Cortex of kidney (tissue), 1 donor: ENCODE data around the gene BCL2.

Experiments used
- DNase-seq: peaks from one replicate; lab custom pipeline; 2025; lab: John Stamatoyannopoulos, UW

Gene BCL2

GRCh38 chr18:63180971-63181376 lies 138.6 kb downstream of the BCL2 start:
- no peak for DNase-seq

GRCh38 chr18:63180321-63180720 lies 139.2 kb downstream of the BCL2 start:
- no peak for DNase-seq

- no peak for DNase-seq
Measured at GRCh38 chr18:63179422-63179821, 140.1 kb downstream of the BCL2 start.

- no peak for DNase-seq
Measured at GRCh38 chr18:63178971-63179370, 140.6 kb downstream of the BCL2 start.

- no peak for DNase-seq
Measured at GRCh38 chr18:63177919-63178821, 141.4 kb downstream of the BCL2 start.

GRCh38 chr18:63177259-63177658 lies 142.3 kb downstream of the BCL2 start:
- DNase-seq = no peak

GRCh38 chr18:63175264-63175663 lies 144.3 kb downstream of the BCL2 start:
- no peak for DNase-seq

- DNase-seq = no peak
Measured at GRCh38 chr18:63173983-63174382, 145.6 kb downstream of the BCL2 start.

- no peak for DNase-seq
Measured at GRCh38 chr18:63169853-63170252, 149.7 kb downstream of the BCL2 start.

GRCh38 chr18:63168287-63168686 lies 151.3 kb downstream of the BCL2 start:
- DNase-seq = no peak

GRCh38 chr18:63166142-63166541 lies 153.4 kb downstream of the BCL2 start:
- no peak for DNase-seq

- DNase-seq = no peak
Measured at GRCh38 chr18:63164396-63164795, 155.2 kb downstream of the BCL2 start.

GRCh38 chr18:63162271-63163014 lies 157.1 kb downstream of the BCL2 start:
- no peak for DNase-seq

- no peak for DNase-seq
Measured at GRCh38 chr18:63161761-63162195, 157.8 kb downstream of the BCL2 start.

GRCh38 chr18:63161032-63161760 lies 158.4 kb downstream of the BCL2 start:
- DNase-seq = no peak

GRCh38 chr18:63160172-63160995 lies 159.2 kb downstream of the BCL2 start:
- no peak for DNase-seq

- no peak for DNase-seq
Measured at GRCh38 chr18:63159590-63159989, 160.0 kb downstream of the BCL2 start.

GRCh38 chr18:63158676-63159291 lies 160.8 kb downstream of the BCL2 start:
- DNase-seq = no peak

- no peak for DNase-seq
Measured at GRCh38 chr18:63158012-63158631, 161.4 kb downstream of the BCL2 start.

- no peak for DNase-seq
Measured at GRCh38 chr18:63157293-63158011, 162.1 kb downstream of the BCL2 start.
